GM12864 (cell line): Measurements from ENCODE around the gene TET3.
A peak's percentile ranks its signal among the peaks of the same experiment; 100 is the strongest.

ENCODE experiments used
- DNase-seq: peaks from one replicate; pipeline ENCODE4 v3.0.0-alpha.2; 2011; ENCODE audit warnings: low read depth
- H3K4me3 ChIP-seq: 2 replicates; pipeline ENCODE4 v1.5.1; 2011; ENCODE audit warnings: mild to moderate bottlenecking, low read depth, low read length, control low read depth
- CTCF ChIP-seq: IDR thresholded peaks from 2 replicates; pipeline ENCODE4 v1.5.1; 2011; ENCODE audit warnings: low read depth, mild to moderate bottlenecking, moderate library complexity, low read length, control low read depth, inconsistent platforms; ENCODE audit errors: missing control alignments

TET3 gene

GRCh38 chr2:73971722-73972121 lies 13.0 kb upstream of the TET3 start:
- TF ChIP-seq CTCF, result no peak
- DNase-seq, result no peak
- H3K4me3 ChIP-seq, result no peak overlapping the region

GRCh38 chr2:73972846-73973245 lies 11.9 kb upstream of the TET3 start:
- no peak overlapping the region for H3K4me3 ChIP-seq
- no peak for TF ChIP-seq CTCF
- DNase-seq, result peak; percentile 45

- no peak for TF ChIP-seq CTCF
- no peak for DNase-seq
- no peak overlapping the region for H3K4me3 ChIP-seq
Measured at GRCh38 chr2:73975731-73976130, 9.0 kb upstream of the TET3 start.

- no peak for TF ChIP-seq CTCF
Measured at GRCh38 chr2:73976803-73977202, 7.9 kb upstream of the TET3 start.

GRCh38 chr2:73977466-73977865 lies 7.2 kb upstream of the TET3 start:
- no peak for DNase-seq
- no peak overlapping the region for H3K4me3 ChIP-seq
- no peak for TF ChIP-seq CTCF

More at GRCh38 chr2:73976803-73977202, 7.9 kb upstream of the TET3 start:
- DNase-seq, result no peak
- no peak overlapping the region for H3K4me3 ChIP-seq

- H3K4me3 ChIP-seq, result peak overlapping the region; percentile 81; the same call in 1 of the 2 replicates
- no peak for DNase-seq
- no peak for TF ChIP-seq CTCF
Measured at GRCh38 chr2:73979021-73979420, 5.7 kb upstream of the TET3 start.

GRCh38 chr2:73979686-73980085 lies 5.0 kb upstream of the TET3 start:
- peak overlapping the region; percentile 81 for H3K4me3 ChIP-seq
- TF ChIP-seq CTCF, result no peak
- no peak for DNase-seq
